GM18873 (cell line): ENCODE measurements around the gene CARS1.
"Not testable (repeated sequence)": the region's sequence is repeated elsewhere in the genome, so short reads cannot be mapped to it uniquely, and the experiment has no call there.

Experiments used
- ATAC-seq: cut with Tn5 transposase; IDR thresholded peaks from one replicate; pipeline ENCODE4 v1.9.1; 2021; ENCODE audit warnings: mild to moderate bottlenecking, moderate library complexity, moderate number of reproducible peaks; ENCODE audit not compliant: unreplicated experiment, low FRiP score

CARS1 gene

GRCh38 chr11:3090096-3090901 is 33.1 kb upstream of the CARS1 start:
- ATAC-seq, result no peak

- no peak for ATAC-seq
Measured at GRCh38 chr11:3089236-3090061, 32.2 kb upstream of the CARS1 start.

GRCh38 chr11:3088806-3089205 is 31.6 kb upstream of the CARS1 start:
- ATAC-seq, result no peak

- no peak for ATAC-seq
Measured at GRCh38 chr11:3087821-3088800, 30.9 kb upstream of the CARS1 start.

GRCh38 chr11:3087373-3087772 is 30.1 kb upstream of the CARS1 start:
- ATAC-seq, result no peak

- ATAC-seq, result no peak
Measured at GRCh38 chr11:3086671-3087150, 29.5 kb upstream of the CARS1 start.

- ATAC-seq, result no peak
Measured at GRCh38 chr11:3086114-3086513, 28.9 kb upstream of the CARS1 start.

- ATAC-seq, result no peak
Measured at GRCh38 chr11:3085052-3085451, 27.8 kb upstream of the CARS1 start.

- ATAC-seq, result no peak
Measured at GRCh38 chr11:3083321-3083720, 26.1 kb upstream of the CARS1 start.

- no peak for ATAC-seq
Measured at GRCh38 chr11:3081386-3081751, 24.1 kb upstream of the CARS1 start.

GRCh38 chr11:3080733-3081385 is 23.6 kb upstream of the CARS1 start:
- no peak for ATAC-seq

- ATAC-seq, result no peak
Measured at GRCh38 chr11:3080104-3080503, 22.9 kb upstream of the CARS1 start.

- no peak for ATAC-seq
Measured at GRCh38 chr11:3077846-3078440, 20.7 kb upstream of the CARS1 start.

GRCh38 chr11:3077189-3077836 is 20.1 kb upstream of the CARS1 start:
- ATAC-seq, result no peak

- ATAC-seq, result no peak
Measured at GRCh38 chr11:3074912-3075589, 17.8 kb upstream of the CARS1 start.

- ATAC-seq, result no peak
Measured at GRCh38 chr11:3073029-3073435, 15.8 kb upstream of the CARS1 start.

GRCh38 chr11:3069425-3069824 is 12.2 kb upstream of the CARS1 start:
- no peak for ATAC-seq

- ATAC-seq, result not testable (repeated sequence)
Measured at GRCh38 chr11:3066308-3066707, 9.1 kb upstream of the CARS1 start.
